PC-9 (cell line): Measurements from ENCODE around the gene MGRN1. TPM values are rescaled to one million over a fixed set of nuclear protein-coding genes. Genes with fewer than 3 reads are reported as not detected.
A peak's percentile ranks its signal among the peaks of the same experiment; 100 is the strongest.

Experiments
- BruUV-seq: library from RNA; stranded (reverse); fragments of 400-500 nt; replicated peaks from 2 replicates; lab custom pipeline; 2021; lab: Mats Ljungman, UMichigan
- CTCF ChIA-PET: fragments of 300-600 bp; sonication (Branson Sonifier 250); formaldehyde crosslinking; loops from one replicate; lab custom pipeline; 2022; ENCODE audit warnings: antibody characterized with exemption; lab: Charles Lee
- POLR2A ChIA-PET: fragments of 300-600 bp; sonication (Branson Sonifier 250); formaldehyde crosslinking; loops from one replicate; lab custom pipeline; 2022; ENCODE audit warnings: antibody characterized with exemption; ENCODE audit not compliant: unreplicated experiment; lab: Charles Lee
- DNase-seq, 2 experiments: peaks; one replicate each; pipeline versions ENCODE4 v3.0.0 to v3.0.0-alpha.2; 2015 to 2022; ENCODE audit warnings: mixed read lengths in 1 of 2
- H2AFZ ChIP-seq: fragments of 200-600 bp; sonication (generic); 2 replicates; pipeline ENCODE4 v1.8.1; 2017; ENCODE audit warnings: antibody characterized with exemption
- H3F3A ChIP-seq: fragments of 200-600 bp; sonication (generic); 2 replicates; pipeline ENCODE4 v1.8.1; 2017; ENCODE audit warnings: antibody characterized with exemption, mild to moderate bottlenecking, low read depth; ENCODE audit not compliant: insufficient read depth
- H3K27ac ChIP-seq: fragments of 200-600 bp; sonication (generic); 2 replicates; pipeline ENCODE4 v1.6.1; 2016; ENCODE audit warnings: mixed run types
- H3K27me3 ChIP-seq: fragments of 200-600 bp; sonication (generic); 2 replicates; pipeline ENCODE4 v1.6.1; 2016; ENCODE audit warnings: low read depth, mixed run types; ENCODE audit not compliant: insufficient read depth
- H3K36me3 ChIP-seq: fragments of 200-600 bp; sonication (generic); 2 replicates; pipeline ENCODE4 v1.6.1; 2016; ENCODE audit warnings: low read depth, mixed run types
- H3K4me1 ChIP-seq: fragments of 200-600 bp; sonication (generic); replicated peaks from 2 replicates; pipeline ENCODE4 v1.6.1; 2016; ENCODE audit warnings: mixed run types; ENCODE audit not compliant: insufficient read depth
- H3K4me2 ChIP-seq: fragments of 200-600 bp; sonication (generic); 2 replicates; pipeline ENCODE4 v1.6.1; 2017; ENCODE audit warnings: mixed run types
- H3K4me3 ChIP-seq: fragments of 200-600 bp; sonication (generic); 2 replicates; pipeline ENCODE4 v1.6.1; 2016; ENCODE audit warnings: mixed run types
- H3K79me2 ChIP-seq: fragments of 200-600 bp; sonication (generic); 2 replicates; pipeline ENCODE4 v1.6.1; 2017; ENCODE audit warnings: low read depth, mixed run types
- H3K9me2 ChIP-seq: fragments of 200-600 bp; sonication (generic); 2 replicates; pipeline ENCODE4 v1.8.1; 2017; ENCODE audit warnings: mild to moderate bottlenecking; ENCODE audit not compliant: insufficient read depth
- H3K9me3 ChIP-seq: fragments of 200-600 bp; sonication (generic); 2 replicates; pipeline ENCODE4 v1.8.1; 2016; ENCODE audit warnings: low read depth; ENCODE audit not compliant: insufficient read depth
- H4K20me1 ChIP-seq: fragments of 200-600 bp; sonication (generic); 2 replicates; pipeline ENCODE4 v1.8.1; 2017; ENCODE audit not compliant: insufficient read depth
- CTCF ChIP-seq: fragments of 200-600 bp; sonication (generic); conservative IDR thresholded peaks from 2 replicates; pipeline ENCODE4 v1.6.1; 2017; ENCODE audit warnings: mixed run types, antibody characterized with exemption, mild to moderate bottlenecking, moderate library complexity
- EZH2 ChIP-seq: fragments of 200-600 bp; sonication (generic); IDR thresholded peaks from 2 replicates; pipeline ENCODE4 v1.8.0; 2017; ENCODE audit warnings: antibody characterized with exemption, low read depth
- intact Hi-C: fragments of 100-400 bp; cut with micrococcal nuclease; formaldehyde crosslinking; loops from one replicate; pipeline ENCODE4 v1.10.0; 2022; ENCODE audit not compliant: unreplicated experiment
- total RNA-seq: library from RNA; stranded (reverse); gene quantifications from 2 replicates; pipeline ENCODE4 v1.2.3, GENCODE V29; 2021

Gene MGRN1
- total RNA-seq, 1 experiment from 2014 or later, result 70.4 TPM

GRCh38 chr16:4578961-4579530, 45.6 kb upstream of the MGRN1 start:
- no peak overlapping the region for H3K4me3 ChIP-seq
- H3K36me3 ChIP-seq, result no peaks in the 10 kb centered on the region
- H4K20me1 ChIP-seq, result no peaks in the 10 kb centered on the region
- no peaks in the 10 kb centered on the region for H3K9me2 ChIP-seq
- no peak for DNase-seq
- H3K27ac ChIP-seq, result no peak overlapping the region
- no peak overlapping the region for H2AFZ ChIP-seq
- H3K27me3 ChIP-seq, result no peaks in the 10 kb centered on the region
- ChIA-PET POLR2A (no interaction called here), CTCF (interaction anchor here (0.6 kb wide), 1 partner anchor 139 kb away, joined by 5 read pairs; no protein-coding TSS in a partner anchor)
- TF ChIP-seq CTCF (no peak), EZH2 (no peak)
- H3K4me1 ChIP-seq, result no peaks in the 10 kb centered on the region
- no peaks in the 10 kb centered on the region for H3F3A ChIP-seq
- intact Hi-C loops, result no loop called here
- no peak overlapping the region for H3K4me2 ChIP-seq
- no TSS peak for BruUV-seq
- no peaks in the 10 kb centered on the region for H3K9me3 ChIP-seq
- H3K79me2 ChIP-seq, result no peaks in the 10 kb centered on the region

- H3K4me1 ChIP-seq, result no peaks in the 10 kb centered on the region
- H3F3A ChIP-seq, result no peaks in the 10 kb centered on the region; the same call in 1 of the 2 replicates
- no peak overlapping the region for H3K4me2 ChIP-seq
- no peaks in the 10 kb centered on the region for H3K9me3 ChIP-seq
- no TSS peak for BruUV-seq
- no peak overlapping the region for H2AFZ ChIP-seq
- peak in 1 of 2 experiments; percentile 60 for DNase-seq
- no peaks in the 10 kb centered on the region for H4K20me1 ChIP-seq
- no peak overlapping the region for H3K27ac ChIP-seq
- ChIA-PET CTCF (no interaction called here), POLR2A (no interaction called here)
- intact Hi-C loops, result no loop called here
- no peaks in the 10 kb centered on the region for H3K79me2 ChIP-seq
- H3K27me3 ChIP-seq, result no peaks in the 10 kb centered on the region
- TF ChIP-seq EZH2, result no peak
- no peak for TF ChIP-seq CTCF
- H3K36me3 ChIP-seq, result no peaks in the 10 kb centered on the region
- no peak overlapping the region for H3K4me3 ChIP-seq
- H3K9me2 ChIP-seq, result no peaks in the 10 kb centered on the region
These were observed 44.4 kb upstream of the MGRN1 start for GRCh38 chr16:4580250-4580649.

- Histone ChIP-seq H3K4me3 (no peak overlapping the region), H2AFZ (no peak overlapping the region), H3K79me2 (no peaks in the 10 kb centered on the region), H3K4me1 (no peaks in the 10 kb centered on the region), H3K9me3 (peaks cover 8% of the 10 kb centered on the region; the same call in 1 of the 2 replicates), H3F3A (no peaks in the 10 kb centered on the region; the same call in 1 of the 2 replicates), H3K4me2 (no peak overlapping the region), H4K20me1 (no peaks in the 10 kb centered on the region), H3K27me3 (peaks cover 18% of the 10 kb centered on the region; the same call in 1 of the 2 replicates), H3K27ac (no peak overlapping the region), H3K9me2 (no peaks in the 10 kb centered on the region), H3K36me3 (no peaks in the 10 kb centered on the region)
- CTCF ChIA-PET, result no interaction called here
- no TSS peak for BruUV-seq
- TF ChIP-seq CTCF (no peak), EZH2 (no peak)
- POLR2A ChIA-PET, result no interaction called here
- DNase-seq, result no peak
- intact Hi-C loops, result no loop called here
These were observed 40.7 kb upstream of the MGRN1 start for GRCh38 chr16:4583906-4584305.
